Hematopoietic multipotent progenitor cell treated with erythropoietin and hydrocortisone succinate and interleukin-3 and kit ligand, for 8 days (in vitro differentiated cells): ENCODE results near the gene KAZN.

Experiments
- DNase-seq: peaks from one replicate; pipeline ENCODE4 v3.0.0-alpha.2; 2015

The KAZN gene

GRCh38 chr1:14615549-14616218 lies 17.2 kb downstream of the KAZN start:
- no peak for DNase-seq

- no peak for DNase-seq
Measured at GRCh38 chr1:14616632-14617396, 18.3 kb downstream of the KAZN start.

GRCh38 chr1:14617791-14618190 lies 19.3 kb downstream of the KAZN start:
- DNase-seq: no peak

GRCh38 chr1:14620941-14621340 lies 22.5 kb downstream of the KAZN start:
- no peak for DNase-seq

- no peak for DNase-seq
Measured at GRCh38 chr1:14623090-14623489, 24.6 kb downstream of the KAZN start.

GRCh38 chr1:14624941-14625340 lies 26.5 kb downstream of the KAZN start:
- DNase-seq: no peak

GRCh38 chr1:14625572-14625971 lies 27.1 kb downstream of the KAZN start:
- DNase-seq: no peak

- no peak for DNase-seq
Measured at GRCh38 chr1:14625996-14626395, 27.5 kb downstream of the KAZN start.

GRCh38 chr1:14626869-14627607 lies 28.6 kb downstream of the KAZN start:
- no peak for DNase-seq

GRCh38 chr1:14627608-14628489 lies 29.4 kb downstream of the KAZN start:
- no peak for DNase-seq

- DNase-seq: no peak
Measured at GRCh38 chr1:14629363-14630014, 31.0 kb downstream of the KAZN start.

GRCh38 chr1:14630986-14631385 lies 32.5 kb downstream of the KAZN start:
- no peak for DNase-seq

- DNase-seq: no peak
Measured at GRCh38 chr1:14631421-14631820, 32.9 kb downstream of the KAZN start.

GRCh38 chr1:14634486-14634885 lies 36.0 kb downstream of the KAZN start:
- no peak for DNase-seq

GRCh38 chr1:14635421-14635820 lies 36.9 kb downstream of the KAZN start:
- DNase-seq: no peak

- no peak for DNase-seq
Measured at GRCh38 chr1:14636897-14637632, 38.6 kb downstream of the KAZN start.

GRCh38 chr1:14639291-14640050 lies 41.0 kb downstream of the KAZN start:
- no peak for DNase-seq

GRCh38 chr1:14642712-14643111 lies 44.2 kb downstream of the KAZN start:
- DNase-seq: no peak

- no peak for DNase-seq
Measured at GRCh38 chr1:14646973-14647372, 48.5 kb downstream of the KAZN start.

GRCh38 chr1:14647777-14648176 lies 49.3 kb downstream of the KAZN start:
- no peak for DNase-seq

- DNase-seq: no peak
Measured at GRCh38 chr1:14648391-14648790, 49.9 kb downstream of the KAZN start.
